ENCODE data around the gene ARHGAP45. TPM values are rescaled to one million over a fixed set of nuclear protein-coding genes. Genes with fewer than 3 reads are reported as not detected.
A peak's percentile ranks its signal among the peaks of the same experiment; 100 is the strongest.
"Not testable (repeated sequence)": the region's sequence is repeated elsewhere in the genome, so short reads cannot be mapped to it uniquely, and the experiment has no call there.

Gene ARHGAP45
- total RNA-seq, 1 experiment from 2014 or later: 2.9 TPM

GRCh38 chr19:1122972-1123363, 56.0 kb downstream of the ARHGAP45 start:
- no peak overlapping the region for H3K27ac ChIP-seq
- peak; percentile 65 to 67 for DNase-seq
- no peaks in the 10 kb centered on the region for H3K27me3 ChIP-seq
- H3K4me1 ChIP-seq: no peaks in the 10 kb centered on the region
- no peak overlapping the region for H3K4me3 ChIP-seq
- H3K36me3 ChIP-seq: peaks cover 40% of the 10 kb centered on the region
- no peaks in the 10 kb centered on the region for H3K9me3 ChIP-seq (replicated peaks)

DNA sequence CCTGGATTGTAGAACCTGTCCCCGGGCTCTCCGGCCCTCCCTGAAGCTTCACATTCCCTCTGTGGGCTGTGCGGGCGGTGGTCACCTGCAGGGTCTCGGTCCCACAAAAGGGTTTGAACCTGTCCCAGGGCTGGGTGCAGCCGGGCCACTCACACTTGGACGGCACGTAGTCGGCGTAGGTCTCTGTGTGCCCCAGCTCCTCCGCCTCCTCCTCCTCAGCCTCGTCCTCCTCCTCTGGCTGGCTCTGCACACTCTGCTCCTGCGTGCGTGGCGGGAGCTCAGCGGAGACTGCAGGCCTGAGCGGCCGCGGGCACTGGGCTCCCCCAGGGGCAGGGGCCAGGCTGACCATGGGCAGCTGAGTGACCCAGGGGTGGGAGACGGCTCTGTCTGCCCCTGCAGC, 56.4 kb downstream of the ARHGAP45 start:
- H3K36me3 ChIP-seq: peaks cover 40% of the 10 kb centered on the region
- H3K9me3 ChIP-seq (replicated peaks): no peaks in the 10 kb centered on the region
- H3K4me3 ChIP-seq: no peak overlapping the region
- DNase-seq: no peak
- no peak overlapping the region for H3K27ac ChIP-seq
- H3K4me1 ChIP-seq: no peaks in the 10 kb centered on the region
- H3K27me3 ChIP-seq: no peaks in the 10 kb centered on the region

GRCh38 chr19:1123885-1124677, 57.1 kb downstream of the ARHGAP45 start:
- no peak overlapping the region for H3K27ac ChIP-seq
- DNase-seq: no peak
- no peaks in the 10 kb centered on the region for H3K4me1 ChIP-seq
- H3K9me3 ChIP-seq (replicated peaks): no peaks in the 10 kb centered on the region
- H3K27me3 ChIP-seq: no peaks in the 10 kb centered on the region
- H3K36me3 ChIP-seq: peaks cover 36% of the 10 kb centered on the region
- no peak overlapping the region for H3K4me3 ChIP-seq

GRCh38 chr19:1125601-1126467, 58.9 kb downstream of the ARHGAP45 start:
- no peaks in the 10 kb centered on the region for H3K4me1 ChIP-seq
- H3K36me3 ChIP-seq: peaks cover 26% of the 10 kb centered on the region
- DNase-seq: no peak
- no peak overlapping the region for H3K27ac ChIP-seq
- no peaks in the 10 kb centered on the region for H3K9me3 ChIP-seq (replicated peaks)
- H3K4me3 ChIP-seq: no peak overlapping the region
- H3K27me3 ChIP-seq: no peaks in the 10 kb centered on the region

DNA sequence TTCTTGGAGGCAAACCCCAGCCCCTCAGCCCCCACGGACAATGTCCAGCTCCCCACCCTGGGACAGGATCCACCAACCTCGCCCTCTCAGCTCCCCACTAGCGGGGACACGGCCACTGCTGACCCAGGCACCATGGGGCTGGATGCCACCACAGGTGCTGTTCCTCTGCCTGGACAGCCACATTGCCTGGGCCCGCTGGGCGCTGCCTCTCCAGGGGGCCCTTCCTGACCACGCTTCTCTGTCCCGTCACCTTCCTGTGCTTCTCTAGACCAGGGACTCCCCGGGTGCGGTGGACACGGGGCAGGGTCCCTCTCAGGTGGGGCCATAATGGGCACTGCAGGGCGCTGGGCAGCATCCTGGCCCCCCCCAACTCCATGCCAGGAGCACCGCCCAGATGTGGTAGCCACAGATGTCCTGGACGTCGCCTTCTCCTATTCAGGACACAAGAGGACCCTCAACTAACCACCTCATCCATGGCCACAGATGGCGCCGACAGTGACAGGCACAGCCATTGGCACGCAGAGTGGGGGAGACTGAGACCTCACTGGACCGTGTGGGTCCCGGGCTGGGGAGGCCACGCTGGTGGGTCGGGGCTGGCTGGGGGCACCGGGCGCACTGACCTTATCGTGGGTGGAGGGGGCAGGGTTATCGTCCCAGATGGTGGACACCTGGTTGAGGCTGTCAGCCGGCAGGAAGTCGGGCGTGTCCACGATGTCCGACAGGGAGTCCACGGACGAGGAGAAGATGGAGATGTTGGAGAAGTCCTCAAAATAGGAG, 60.2 kb downstream of the ARHGAP45 start:
- Histone ChIP-seq H3K27me3 (no peaks in the 10 kb centered on the region), H3K36me3 (peaks cover 20% of the 10 kb centered on the region)

DNA sequence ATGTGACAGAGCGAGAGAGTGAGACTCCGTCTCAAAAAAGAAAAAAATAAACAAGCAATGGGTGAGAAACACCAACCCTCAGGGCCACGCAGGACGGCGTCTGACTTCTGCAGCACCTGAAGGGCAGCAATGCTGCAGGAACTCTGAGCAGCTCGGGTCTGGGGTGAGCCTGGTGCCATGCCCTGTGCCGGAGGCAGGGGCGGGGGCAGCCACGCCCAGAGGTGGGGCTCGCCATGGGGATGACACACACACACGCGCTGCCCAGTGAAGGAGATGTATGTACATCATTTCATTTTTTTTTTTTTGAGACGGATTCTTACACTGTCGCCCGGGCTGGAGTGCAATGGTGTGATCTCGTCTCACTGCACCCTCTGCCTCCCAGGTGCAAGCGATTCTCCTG, 61.1 kb downstream of the ARHGAP45 start:
- Histone ChIP-seq H3K4me3 (no peak overlapping the region), H3K36me3 (peaks cover 14% of the 10 kb centered on the region), H3K4me1 (no peaks in the 10 kb centered on the region), H3K9me3 (replicated peaks) (no peaks in the 10 kb centered on the region), H3K27ac (no peak overlapping the region), H3K27me3 (no peaks in the 10 kb centered on the region)
- DNase-seq: no peak

More for the DNA sequence above, 60.2 kb downstream of the ARHGAP45 start:
- Histone ChIP-seq H3K4me3 (no peak overlapping the region), H3K4me1 (no peaks in the 10 kb centered on the region), H3K9me3 (replicated peaks) (no peaks in the 10 kb centered on the region), H3K27ac (no peak overlapping the region)
- DNase-seq: no peak

GRCh38 chr19:1129084-1129483, 62.1 kb downstream of the ARHGAP45 start:
- H3K4me1 ChIP-seq; H3K27ac ChIP-seq; H3K27me3 ChIP-seq; DNase-seq; H3K9me3 ChIP-seq (replicated peaks); H3K36me3 ChIP-seq; H3K4me3 ChIP-seq: not testable (repeated sequence)

DNA sequence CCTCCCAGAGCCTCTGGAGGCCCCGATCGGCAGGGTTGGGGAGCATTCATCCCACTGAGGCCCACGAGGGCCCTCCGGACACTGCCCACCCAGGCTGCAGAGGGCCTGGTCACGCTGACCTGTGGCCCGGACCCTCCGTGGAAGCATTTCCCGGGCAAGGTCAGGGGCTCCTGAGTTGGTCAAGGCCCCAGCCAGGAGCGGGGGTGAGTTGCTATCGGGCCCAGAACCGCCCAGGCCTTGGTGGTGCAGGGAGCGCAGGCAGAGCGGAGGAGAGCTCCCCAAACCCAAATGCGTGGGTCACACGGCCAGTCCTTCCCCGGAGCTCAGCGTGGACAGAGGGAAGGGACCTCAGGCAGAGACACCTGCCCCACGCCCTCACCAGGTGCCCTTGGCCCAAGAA, 62.6 kb downstream of the ARHGAP45 start:
- Histone ChIP-seq H3K36me3 (peaks cover 9% of the 10 kb centered on the region), H3K9me3 (replicated peaks) (no peaks in the 10 kb centered on the region), H3K27ac (no peak overlapping the region), H3K27me3 (no peaks in the 10 kb centered on the region), H3K4me1 (no peaks in the 10 kb centered on the region), H3K4me3 (no peak overlapping the region)
- no peak for DNase-seq

GRCh38 chr19:1130771-1131717, 64.1 kb downstream of the ARHGAP45 start:
- Histone ChIP-seq H3K4me3 (no peak overlapping the region), H3K27ac (no peak overlapping the region), H3K27me3 (no peaks in the 10 kb centered on the region), H3K9me3 (replicated peaks) (no peaks in the 10 kb centered on the region), H3K36me3 (peaks cover 8% of the 10 kb centered on the region; the same call in 1 of the 2 replicates), H3K4me1 (no peaks in the 10 kb centered on the region)
- no peak for DNase-seq

DNA sequence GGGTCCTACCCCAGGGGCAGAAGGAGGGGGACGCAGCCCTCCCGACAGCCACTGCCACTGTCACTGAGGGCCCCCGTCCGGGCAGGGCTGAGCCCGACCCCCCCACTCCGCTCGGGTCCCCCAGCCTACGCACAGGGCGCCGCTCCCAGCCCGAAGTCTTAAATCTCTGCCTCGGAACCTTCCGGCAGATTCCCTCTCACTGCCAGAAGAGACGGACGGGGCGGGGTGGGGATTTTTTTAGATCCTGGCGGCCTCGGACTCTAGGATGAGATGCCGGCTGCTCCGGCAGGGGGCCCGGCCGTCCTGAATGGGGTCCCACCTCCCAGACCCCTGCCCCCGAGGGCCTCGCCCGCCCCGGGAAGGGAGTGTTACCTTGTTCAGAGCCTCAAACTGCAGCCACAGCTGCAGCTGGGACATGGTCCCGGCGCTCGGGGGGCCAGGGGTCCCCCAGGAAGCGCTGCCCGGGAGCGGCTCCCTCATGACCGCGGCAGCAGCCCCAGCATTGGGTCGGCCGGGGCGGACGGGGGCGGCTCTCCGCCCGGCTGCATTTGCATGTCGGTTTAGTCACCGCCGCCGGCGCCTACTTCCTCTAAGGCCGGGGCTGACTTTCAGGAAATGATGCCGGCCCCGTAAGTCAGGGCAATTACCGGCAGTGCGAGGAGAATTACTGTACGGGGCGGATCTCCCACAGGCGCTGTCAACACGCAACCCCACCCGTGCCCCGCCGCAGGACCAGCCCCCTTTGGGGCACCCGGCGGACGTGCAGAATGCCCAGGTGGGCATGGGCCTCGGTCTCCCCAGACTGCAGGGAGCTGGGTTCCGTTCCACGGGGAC, 65.0 kb downstream of the ARHGAP45 start:
- H3K9me3 ChIP-seq (replicated peaks): no peaks in the 10 kb centered on the region
- DNase-seq: no peak
- peaks cover 8% of the 10 kb centered on the region; the same call in 1 of the 2 replicates for H3K36me3 ChIP-seq
- H3K27me3 ChIP-seq: no peaks in the 10 kb centered on the region
- H3K27ac ChIP-seq: no peak overlapping the region
- H3K4me3 ChIP-seq: no peak overlapping the region
- no peaks in the 10 kb centered on the region for H3K4me1 ChIP-seq

DNA sequence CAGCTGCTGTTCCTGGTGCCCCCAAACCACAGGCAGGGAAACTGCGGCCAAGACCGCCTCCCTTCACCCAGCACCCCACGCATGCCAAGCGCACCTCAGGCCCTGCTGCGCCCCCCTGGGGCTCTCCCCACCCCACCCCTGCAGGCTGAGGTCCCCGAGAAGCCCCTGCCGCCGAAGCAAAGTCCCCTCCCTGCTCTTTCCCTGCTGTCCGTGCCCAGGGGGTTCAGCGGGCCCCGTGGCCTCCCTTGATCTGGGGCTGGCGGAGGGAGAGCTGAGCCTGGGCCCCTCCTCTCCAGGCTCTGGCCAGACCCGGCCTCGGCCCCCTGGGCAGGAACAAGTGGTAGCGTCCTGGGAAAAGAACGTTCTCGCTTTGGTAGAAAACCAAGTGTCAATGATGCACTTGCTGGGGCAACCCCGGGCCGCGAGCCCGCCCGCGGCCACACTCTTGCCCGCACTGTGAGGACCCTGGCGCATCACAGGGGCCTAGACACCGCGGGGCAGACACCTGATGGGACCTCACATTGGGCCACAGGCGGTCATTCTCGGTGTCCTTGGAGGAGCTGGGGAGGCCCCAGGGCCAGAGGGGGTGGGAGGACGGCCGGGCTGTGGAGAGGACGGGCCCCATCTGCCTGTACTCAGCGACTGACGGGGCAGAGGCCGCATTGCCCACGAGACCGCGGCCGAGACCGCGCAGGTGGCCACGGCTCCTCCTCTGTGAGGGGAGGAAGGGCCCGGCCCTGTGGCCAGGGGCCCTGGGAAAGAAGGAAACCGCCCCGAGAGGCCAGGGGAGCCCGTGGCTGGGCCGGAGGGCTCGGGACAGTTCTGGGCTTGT, 65.8 kb downstream of the ARHGAP45 start:
- Histone ChIP-seq H3K27me3 (no peaks in the 10 kb centered on the region), H3K36me3 (peaks cover 4% of the 10 kb centered on the region; the same call in 1 of the 2 replicates), H3K4me3 (no peak overlapping the region), H3K4me1 (no peaks in the 10 kb centered on the region), H3K9me3 (replicated peaks) (no peaks in the 10 kb centered on the region), H3K27ac (no peak overlapping the region)
- no peak for DNase-seq

DNA sequence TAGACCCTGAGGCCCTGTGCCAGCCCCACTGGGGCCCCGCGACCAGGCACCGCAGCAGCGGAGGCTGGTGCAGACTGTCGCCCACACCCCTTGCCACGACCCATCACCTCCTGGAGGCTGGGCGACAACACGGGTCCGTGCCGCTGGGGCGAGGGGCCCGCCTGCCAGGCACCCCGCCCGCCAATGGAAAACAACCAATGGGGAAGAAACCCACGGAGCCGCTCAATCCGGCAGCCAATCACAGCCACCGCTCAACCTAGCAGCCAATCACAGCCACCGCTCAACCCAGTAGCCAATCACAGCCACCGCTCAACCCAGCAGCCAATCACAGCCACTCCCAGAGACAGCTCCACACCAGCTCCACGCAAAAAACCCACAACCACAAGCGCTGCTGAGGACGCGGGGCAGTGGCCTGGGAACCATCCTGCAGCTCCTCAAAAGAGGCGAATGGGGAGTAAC, 66.5 kb downstream of the ARHGAP45 start:
- Histone ChIP-seq H3K9me3 (replicated peaks) (no peaks in the 10 kb centered on the region), H3K4me3 (no peak overlapping the region), H3K4me1 (no peaks in the 10 kb centered on the region), H3K27me3 (no peaks in the 10 kb centered on the region), H3K36me3 (peaks cover 4% of the 10 kb centered on the region; the same call in 1 of the 2 replicates), H3K27ac (no peak overlapping the region)
- peak in 1 of 2 experiments; percentile 33 for DNase-seq

Data from SJCRH30 (cell line).